PC-3 (cell line): ENCODE data around the gene PRIMA1.

Experiments
- CTCF ChIP-seq: fragments of 300-600 bp; sonication (generic); conservative IDR thresholded peaks from 2 replicates; pipeline ENCODE4 v1.5.1; 2017; ENCODE audit warnings: antibody characterized with exemption, low read depth, mild to moderate bottlenecking, low read length
- EZH2 ChIP-seq: fragments of 300-600 bp; sonication (generic); IDR thresholded peaks from one replicate; pipeline ENCODE4 v1.6.1; 2017; ENCODE audit warnings: antibody characterized with exemption, mild to moderate bottlenecking, low read length; ENCODE audit not compliant: unreplicated experiment
- EZH2phosphoT487 ChIP-seq: fragments of 300-600 bp; sonication (generic); IDR thresholded peaks from 2 replicates; pipeline ENCODE4 v1.6.1; 2018; ENCODE audit warnings: mild to moderate bottlenecking, antibody characterized with exemption, low read length, borderline replicate concordance

- TF ChIP-seq CTCF (no peak), EZH2 (no peak), EZH2phosphoT487 (no peak)
Observed at GRCh38 chr14:93708800-93709199, 79.5 kb downstream of the PRIMA1 start.
